K562 (cell line): ENCODE results near the gene SAMD8. TPM values are rescaled to one million over a fixed set of nuclear protein-coding genes. Genes with fewer than 3 reads are reported as not detected.

Source experiments
- ARID3A ChIP-seq: IDR thresholded peaks from 2 replicates; pipeline ENCODE4 v1.6.1; 2012; ENCODE audit warnings: low read depth, low read length, improper control_type of control experiment, borderline replicate concordance
- CBX2 ChIP-seq: fragments of 200-600 bp; sonication (generic); IDR thresholded peaks from one replicate; pipeline ENCODE4 v1.6.1; 2012; ENCODE audit warnings: mild to moderate bottlenecking, low read length, inconsistent platforms; ENCODE audit not compliant: insufficient read depth, poor library complexity, severe bottlenecking
- E2F4 ChIP-seq: sonication (generic); formaldehyde crosslinking; IDR thresholded peaks from 2 replicates; pipeline ENCODE4 v1.8.0; 2022; ENCODE audit warnings: mild to moderate bottlenecking, low read depth, missing genetic modification reagents
- EZH2 ChIP-seq: IDR thresholded peaks from 2 replicates; pipeline ENCODE4 v1.6.1; 2012; ENCODE audit warnings: low read depth, mild to moderate bottlenecking, inconsistent platforms, low read length, borderline replicate concordance
- GABPB1 ChIP-seq: sonication (generic); formaldehyde crosslinking; IDR thresholded peaks from 2 replicates; pipeline ENCODE4 v1.8.0; 2022; ENCODE audit warnings: mild to moderate bottlenecking, missing genetic modification reagents
- HDAC3 ChIP-seq: fragments of 450-650 bp; IDR thresholded peaks from 2 replicates; pipeline ENCODE4 v1.6.1; 2018; ENCODE audit warnings: borderline replicate concordance, mild to moderate bottlenecking, moderate library complexity; ENCODE audit not compliant: partially characterized antibody
- HDGF ChIP-seq: fragments of 450-650 bp; IDR thresholded peaks from 2 replicates; pipeline ENCODE4 v1.6.1; 2016
- HMG20A ChIP-seq: fragments of 450-650 bp; formaldehyde crosslinking; conservative IDR thresholded peaks from 2 replicates; pipeline ENCODE4 v1.4.0; 2020; ENCODE audit warnings: mild to moderate bottlenecking, mixed read lengths
- HNRNPLL ChIP-seq: fragments of 200-400 bp; formaldehyde crosslinking; IDR thresholded peaks from 2 replicates; pipeline ENCODE4 v1.6.1; 2017; ENCODE audit warnings: low read length, low read depth, mild to moderate bottlenecking; ENCODE audit not compliant: poor library complexity, severe bottlenecking
- NFE2L1 ChIP-seq: fragments of 450-650 bp; IDR thresholded peaks from 2 replicates; pipeline ENCODE4 v1.6.1; 2016; ENCODE audit warnings: missing genetic modification characterization, low read depth, mild to moderate bottlenecking, missing compliant biosample characterization, moderate library complexity, borderline replicate concordance
- PML ChIP-seq: IDR thresholded peaks from 2 replicates; pipeline ENCODE4 v1.6.1; 2012; ENCODE audit warnings: low read length, inconsistent platforms
- PTTG1 ChIP-seq: fragments of 450-650 bp; IDR thresholded peaks from 2 replicates; pipeline ENCODE4 v1.6.1; 2016; ENCODE audit warnings: low read depth, mild to moderate bottlenecking, missing genetic modification characterization, missing compliant biosample characterization
- TRIM24 ChIP-seq, 2 experiments: fragments of 450-650 bp; IDR thresholded peaks; 2 replicates each; pipeline ENCODE4 v1.6.1; 2016
- USF2 ChIP-seq: sonication (generic); formaldehyde crosslinking; IDR thresholded peaks from 2 replicates; pipeline ENCODE4 v1.5.0; 2020; ENCODE audit warnings: missing genetic modification reagents
- VEZF1 ChIP-seq: fragments of 200-800 bp; sonication (Bioruptor generic); IDR thresholded peaks from 2 replicates; pipeline ENCODE4 v1.6.1; 2017; ENCODE audit warnings: missing genetic modification characterization, missing compliant biosample characterization
- ZHX1 ChIP-seq: fragments of 150-350 bp; conservative IDR thresholded peaks from 2 replicates; pipeline ENCODE4 v1.6.1; 2014; ENCODE audit warnings: low read length
- ZNF384 ChIP-seq: IDR thresholded peaks from 2 replicates; pipeline ENCODE4 v1.6.1; 2012; ENCODE audit warnings: low read depth, low read length, improper control_type of control experiment
- ZNF436 ChIP-seq: fragments of 250-450, 450-650 bp; sonication (Bioruptor Pico); formaldehyde crosslinking; IDR thresholded peaks from 2 replicates; pipeline ENCODE4 v1.7.0; 2020; ENCODE audit warnings: mild to moderate bottlenecking
- ZNF764 ChIP-seq: fragments of 250-450 bp; sonication (Bioruptor Pico); IDR thresholded peaks from 2 replicates; pipeline ENCODE4 v1.4.0; 2020; ENCODE audit warnings: low read depth, mild to moderate bottlenecking, moderate library complexity
- ZNF778 ChIP-seq: fragments of 450-650 bp; formaldehyde crosslinking; IDR thresholded peaks from 2 replicates; pipeline ENCODE4 v1.4.0; 2020; ENCODE audit warnings: mild to moderate bottlenecking, moderate library complexity
- ZSCAN32 ChIP-seq: fragments of 450-650 bp; formaldehyde crosslinking; IDR thresholded peaks from 2 replicates; pipeline ENCODE4 v1.4.0; 2020; ENCODE audit warnings: mild to moderate bottlenecking, moderate library complexity
- polyA plus RNA-seq, 8 experiments: library from polyadenylated mRNA; depleted of rRNA in 4 of 8; stranded (reverse) in 5 of 8; unstranded in 3 of 8; fragments of >200 nt; fragmentation: Nextera tagmentation in 2 of 8; fragmentation: Illumina TruSeq in 1 of 8; extraction: Ambion mirVana in 2 of 8; extraction: Trizol in 1 of 8; gene quantifications; 2 replicates each; pipeline versions ENCODE4 v1.2.1 to v1.2.3, GENCODE V29; 2011 to 2014; ENCODE audit warnings: inconsistent platforms in 1 of 8, missing spikeins in 1 of 8
- total RNA-seq, 7 experiments: library from RNA; depleted of rRNA in 6 of 7; stranded (reverse); fragments of >200 nt in 6 of 7; fragmentation: Illumina TruSeq in 2 of 7; extraction: Trizol in 2 of 7; gene quantifications; 2 replicates each; pipeline versions ENCODE4 v1.2.1 to v1.2.3, GENCODE V29; 2011 to 2021; ENCODE audit warnings: low replicate concordance in 1 of 7

Gene SAMD8
- total and polyA plus RNA-seq, 9 of the 15 experiments (the other 6 are each of a cell fraction or from before 2014, with no cell fraction given): 2.7 to 16.1 (median 6.2) TPM

- TF ChIP-seq E2F4 (CRISPR knock-in tag) (0 out of 2 replicates have a peak, but pooled peaks have one; percentile 35), EZH2 (no peak), NFE2L1 (tag) (no peak), HDGF (no peak), ZNF778 (CRISPR knock-in tag) (no peak), ZNF764 (CRISPR knock-in tag) (no peak), ZHX1 (peak; percentile 70; the same call in 1 of the 2 replicates), PTTG1 (tag) (no peak), HMG20A (CRISPR knock-in tag) (no peak), HNRNPLL (peak; percentile 45), GABPB1 (CRISPR knock-in tag) (peak; percentile 81), HDAC3 (no peak), TRIM24 (IDR thresholded peaks at IDR 0.05) (peak in 1 of 2 experiments; percentile 39; a peak in 1 of 4 replicates), ZNF436 (no peak), PML (no peak), ARID3A (no peak), USF2 (CRISPR knock-in tag) (no peak), CBX2 (no peak), ZNF384 (no peak), ZSCAN32 (CRISPR knock-in tag) (no peak), VEZF1 (CRISPR knock-in tag) (peak; percentile 90)
Measured at GRCh38 chr10:75111365-75111906, at the start of gene SAMD8 (continued).
